Measurements from ENCODE around the gene DIP2B.

The DIP2B gene

DNA sequence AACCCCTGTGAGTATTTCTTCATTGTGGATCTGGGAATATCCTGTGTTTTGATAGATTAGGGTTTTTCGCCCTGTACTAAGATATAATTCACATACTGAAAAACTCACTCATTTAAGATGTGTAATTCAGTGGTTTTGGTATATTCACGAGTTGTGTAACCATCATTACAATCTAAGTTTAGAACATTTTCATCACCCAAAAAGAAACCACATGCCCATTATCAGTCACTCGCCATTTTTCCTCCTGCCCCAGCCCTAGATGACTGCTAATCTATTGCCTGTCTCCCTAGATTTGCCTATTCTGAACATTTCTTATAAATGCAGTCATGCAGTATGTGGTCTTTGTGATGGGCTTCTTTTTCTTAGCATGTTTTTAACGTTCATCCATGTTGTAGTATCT lies 191.2 kb downstream of the DIP2B start:
- DNase-seq, result no peak

DNA sequence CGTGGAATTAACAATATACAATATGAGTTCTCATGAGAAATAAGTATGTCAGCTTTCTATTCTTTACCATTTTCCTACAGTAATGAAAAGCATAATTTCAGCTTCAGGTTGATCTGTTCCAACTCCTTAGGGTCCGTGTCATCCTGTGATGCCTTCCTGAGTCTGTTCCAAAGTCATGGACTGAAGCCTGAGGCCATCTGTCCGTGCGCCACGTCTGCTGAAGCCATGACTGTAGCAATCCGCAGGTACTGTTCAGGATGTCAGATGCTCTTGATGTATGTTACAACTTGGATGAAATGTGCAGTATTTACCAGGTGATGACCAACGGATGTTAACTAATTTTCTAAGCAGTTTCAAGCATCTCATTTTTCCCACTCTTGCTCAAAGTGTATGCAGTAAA lies 192.1 kb downstream of the DIP2B start:
- DNase-seq, result no peak

DNA sequence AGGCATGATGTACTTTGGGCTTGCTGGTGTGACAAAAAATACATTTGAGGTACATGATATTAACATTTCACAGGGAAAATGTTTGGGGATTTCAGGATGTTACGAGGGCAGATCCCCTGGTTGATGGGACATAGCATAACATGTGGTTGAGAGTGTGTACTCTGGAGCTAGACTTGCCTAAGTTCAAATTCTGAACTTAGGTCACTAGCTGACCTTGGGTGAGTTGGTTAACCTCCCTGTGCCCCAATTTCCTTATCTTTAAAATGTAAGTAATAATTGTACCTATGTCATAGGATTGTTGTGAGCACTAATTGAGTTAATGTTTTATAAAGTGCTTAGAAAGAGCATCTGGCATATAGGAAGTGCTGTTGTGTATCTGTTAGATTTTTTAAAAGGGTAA lies 194.4 kb downstream of the DIP2B start:
- DNase-seq, result no peak

DNA sequence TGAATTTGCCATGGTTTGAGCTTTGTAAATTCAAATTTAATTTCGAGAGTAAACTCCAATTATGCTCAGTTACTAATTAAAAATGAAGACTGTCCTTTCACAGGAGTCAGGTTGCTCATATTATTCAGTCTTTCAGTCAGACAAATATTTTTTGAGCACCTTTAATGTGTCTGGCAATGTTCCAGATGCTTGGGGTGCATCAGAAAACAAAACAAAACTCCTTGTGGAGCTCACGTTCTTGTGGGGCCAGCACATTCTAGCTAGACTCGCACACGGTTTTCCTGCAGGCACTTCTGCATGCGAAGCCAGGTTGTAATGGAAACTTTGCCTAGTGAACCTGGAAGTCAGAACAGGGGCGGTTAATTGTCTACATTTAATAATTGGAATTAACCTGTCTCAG lies 195.2 kb downstream of the DIP2B start:
- peak; percentile 41 for DNase-seq

DNA sequence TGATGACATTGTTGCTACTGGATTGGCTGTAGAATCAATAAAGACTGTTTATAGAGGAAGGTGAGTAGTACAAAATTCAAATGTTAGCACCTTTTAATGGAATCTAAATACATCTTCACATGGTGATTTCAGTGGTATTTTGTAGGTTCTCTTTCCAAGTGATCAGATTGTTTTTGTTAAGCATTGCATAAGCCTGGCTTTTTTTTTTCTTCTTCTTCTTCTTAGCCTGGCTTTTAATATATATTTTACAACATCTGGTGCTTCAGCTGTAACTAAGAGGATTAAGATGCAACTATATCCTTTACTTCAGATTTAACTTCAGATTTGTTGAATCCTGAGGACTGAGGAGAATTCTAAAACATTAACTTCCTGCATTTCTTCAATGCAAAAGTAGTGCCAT lies 201.8 kb downstream of the DIP2B start:
- DNase-seq, result no peak

DNA sequence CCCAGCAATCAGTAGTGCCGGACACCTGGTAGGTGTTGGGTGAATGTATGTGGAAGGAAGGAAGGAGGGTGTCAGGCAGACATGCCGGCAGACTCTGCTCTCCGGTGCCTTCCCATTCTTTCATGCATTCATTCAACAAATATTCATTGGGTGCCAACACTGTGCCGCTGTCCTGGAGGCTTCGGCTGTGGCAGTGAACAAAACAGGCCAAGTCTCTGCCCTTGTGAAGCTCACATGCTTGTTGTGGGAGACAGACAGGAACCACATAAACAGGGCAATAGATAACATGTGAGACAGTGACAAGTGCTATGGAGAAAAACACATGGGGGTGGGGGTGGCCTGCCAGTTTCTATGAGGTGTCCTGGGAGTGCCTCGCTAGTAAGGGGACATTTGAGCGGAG lies 202.6 kb downstream of the DIP2B start:
- no peak for DNase-seq

DNA sequence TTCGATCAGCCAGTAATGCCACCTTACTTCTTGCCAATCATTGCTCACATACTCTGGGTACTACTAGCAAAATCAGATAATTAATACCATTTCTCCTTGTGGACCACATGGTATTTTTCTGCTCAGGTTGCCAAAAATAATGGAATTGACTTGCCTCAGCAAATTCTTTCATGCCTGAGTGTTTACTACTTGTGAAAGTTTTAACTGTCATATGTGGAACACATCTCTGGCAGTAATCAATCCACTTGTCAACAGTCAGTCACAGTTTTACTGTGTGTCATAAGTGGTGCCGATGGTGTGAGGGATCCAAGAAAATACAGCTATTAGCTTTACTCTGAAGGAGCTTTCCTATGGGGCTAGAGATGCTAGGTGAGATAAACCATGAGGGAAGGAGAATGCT lies 203.8 kb downstream of the DIP2B start:
- DNase-seq, result no peak

DNA sequence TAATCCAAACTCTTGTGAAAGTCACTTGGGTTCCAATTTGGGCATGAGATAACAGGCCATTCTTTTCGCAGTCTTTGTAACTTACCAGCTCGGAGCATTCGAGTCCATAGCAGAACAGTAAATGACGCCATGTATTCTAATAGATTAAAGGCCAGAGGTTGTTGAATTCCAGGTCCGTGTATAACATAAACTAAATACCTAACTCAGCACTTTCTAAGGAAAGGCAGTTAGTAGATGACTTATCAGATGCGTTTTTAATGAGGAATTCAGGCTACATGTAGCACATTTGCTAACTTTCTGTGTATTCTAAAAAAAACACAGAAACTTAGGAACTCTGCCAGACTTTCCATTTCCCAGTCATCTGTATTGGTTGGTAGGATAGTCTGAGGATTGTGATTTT lies 206.3 kb downstream of the DIP2B start:
- DNase-seq, result no peak

DNA sequence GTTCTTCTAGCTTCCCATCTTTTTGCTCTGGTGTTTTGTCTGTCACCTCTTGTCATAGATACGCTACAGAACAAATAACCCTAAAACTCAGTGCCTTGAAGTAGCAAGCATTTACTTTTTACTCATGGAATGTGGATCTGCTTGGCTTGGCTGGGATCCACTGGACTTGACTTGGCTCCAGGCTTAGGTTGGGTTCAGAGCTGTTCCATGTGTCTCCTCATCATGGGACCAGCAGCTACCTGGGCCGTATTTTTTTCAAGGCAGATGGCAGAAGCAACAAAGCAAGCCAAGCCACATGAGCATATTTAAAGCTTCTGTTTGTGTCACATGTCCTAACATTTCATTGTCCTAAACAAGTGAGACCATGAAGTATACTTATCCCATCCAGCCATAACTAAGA lies 210.4 kb downstream of the DIP2B start:
- no peak for DNase-seq

DNA sequence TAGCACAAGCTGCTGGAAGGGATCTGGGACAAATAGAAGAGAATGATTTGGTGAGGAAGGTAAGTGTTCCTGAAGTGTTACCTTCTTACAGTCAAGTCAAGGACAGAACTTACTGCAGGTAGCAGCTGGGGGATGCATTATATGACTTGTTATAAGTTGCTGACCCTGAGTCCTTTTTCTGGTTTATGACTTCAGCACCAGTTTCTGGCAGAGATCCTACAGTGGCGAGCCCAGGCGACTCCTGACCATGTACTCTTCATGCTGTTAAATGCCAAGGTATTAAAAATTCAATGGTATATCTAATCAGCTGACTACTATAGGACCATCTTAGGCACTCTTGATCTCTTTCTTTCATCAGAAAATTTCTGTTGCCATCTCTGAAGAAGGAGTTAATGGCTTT lies 214.0 kb downstream of the DIP2B start:
- DNase-seq, result peak; percentile 35

DNA sequence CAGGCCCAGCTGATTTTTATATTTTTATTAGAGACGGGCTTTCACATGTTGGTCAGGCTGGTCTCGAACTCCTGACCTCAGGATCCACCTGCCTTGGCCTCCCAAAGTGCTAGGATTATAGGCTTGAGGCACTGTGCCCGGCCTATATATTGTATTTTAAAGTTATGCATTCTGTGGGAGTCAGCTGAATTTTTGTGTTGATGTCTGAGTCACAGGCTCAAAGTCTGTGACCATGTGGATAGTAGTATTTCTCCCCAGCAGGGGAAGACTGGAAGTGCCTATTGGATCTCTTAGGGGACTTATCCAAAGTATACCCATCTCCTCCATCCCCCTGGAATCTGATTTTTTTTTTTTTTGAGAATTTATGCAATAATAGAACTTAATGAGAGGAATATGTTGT lies 215.3 kb downstream of the DIP2B start:
- DNase-seq, result no peak

DNA sequence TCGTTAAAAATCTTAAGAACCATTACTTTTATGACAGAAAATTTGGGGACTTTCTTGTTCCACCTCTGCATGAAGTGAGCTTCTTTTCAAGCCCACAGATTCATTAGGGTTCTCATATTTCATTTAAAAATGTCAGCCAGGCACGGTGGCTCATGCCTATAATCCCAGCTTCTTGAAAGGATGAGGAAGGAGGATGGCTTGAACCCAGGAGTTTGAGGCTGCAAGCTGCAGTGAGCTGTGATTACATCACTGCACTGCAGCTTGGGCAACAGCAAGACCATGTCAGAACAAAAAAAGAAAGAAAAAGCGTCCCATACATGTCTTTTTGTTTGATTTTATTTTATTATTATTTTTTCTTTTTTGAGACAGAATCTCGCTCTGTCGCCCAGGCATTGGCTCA lies 215.7 kb downstream of the DIP2B start:
- DNase-seq, result no peak

DNA sequence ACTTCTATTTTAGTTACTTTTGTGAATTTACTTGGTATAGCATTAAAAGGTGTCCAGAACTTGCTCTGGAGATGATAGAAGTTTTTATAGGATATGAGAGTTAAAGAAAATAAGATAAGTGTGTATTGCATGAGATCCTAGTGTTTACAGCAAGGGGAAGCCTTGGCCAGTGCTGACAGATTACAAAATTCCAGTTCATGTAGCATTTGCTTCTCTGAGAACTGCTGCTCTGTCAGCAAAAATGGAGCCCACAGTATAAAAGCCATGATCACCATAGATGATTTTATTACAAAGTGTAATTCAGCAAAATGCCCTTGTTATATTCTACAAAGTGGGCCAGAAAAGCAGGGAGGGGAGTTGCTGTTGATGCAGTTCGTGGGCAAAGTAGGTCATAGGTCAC lies 219.1 kb downstream of the DIP2B start:
- no peak for DNase-seq

DNA sequence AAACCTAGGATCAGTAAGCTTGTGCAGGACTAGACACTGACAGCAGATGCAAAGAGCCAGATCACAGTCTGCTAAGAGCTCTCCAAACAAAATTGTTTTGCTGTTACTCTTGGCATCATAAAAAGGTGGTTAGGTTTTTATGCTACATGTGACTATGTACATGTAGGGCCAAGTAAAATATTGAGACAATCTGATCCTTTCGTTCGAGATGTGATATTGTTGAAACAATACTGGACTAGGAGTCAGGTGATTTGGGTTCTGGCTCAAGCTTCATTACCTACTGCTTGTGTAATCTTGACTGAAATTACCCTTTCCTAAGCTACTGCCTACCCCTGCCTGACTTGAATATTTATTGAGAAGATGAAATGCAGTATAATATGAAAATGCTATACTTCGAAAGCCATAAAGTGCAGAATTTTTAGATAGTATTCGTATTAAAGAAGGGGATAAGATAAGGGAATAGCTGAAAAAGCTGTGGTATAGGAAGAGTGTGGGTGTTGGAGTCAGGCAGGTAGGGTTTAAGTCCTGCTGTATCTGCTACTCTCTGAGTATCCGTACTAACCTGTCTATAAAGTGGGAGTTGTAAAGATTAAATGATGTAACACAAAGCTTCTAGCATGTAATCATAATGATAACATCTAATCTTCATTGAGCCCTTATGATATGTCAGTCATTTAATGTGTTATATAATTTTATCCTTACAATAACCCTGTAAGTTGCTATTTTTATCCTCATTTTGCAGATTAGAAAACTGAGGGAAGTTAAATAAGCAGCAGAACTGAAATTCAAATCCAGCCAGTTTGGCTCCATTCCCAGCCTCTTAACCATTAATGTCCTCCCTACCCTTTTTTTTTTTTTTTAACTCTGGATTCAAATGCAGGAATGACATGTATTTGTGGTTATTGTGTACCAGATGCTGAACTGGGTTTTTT lies 220.5 kb downstream of the DIP2B start:
- no peak for DNase-seq

DNA sequence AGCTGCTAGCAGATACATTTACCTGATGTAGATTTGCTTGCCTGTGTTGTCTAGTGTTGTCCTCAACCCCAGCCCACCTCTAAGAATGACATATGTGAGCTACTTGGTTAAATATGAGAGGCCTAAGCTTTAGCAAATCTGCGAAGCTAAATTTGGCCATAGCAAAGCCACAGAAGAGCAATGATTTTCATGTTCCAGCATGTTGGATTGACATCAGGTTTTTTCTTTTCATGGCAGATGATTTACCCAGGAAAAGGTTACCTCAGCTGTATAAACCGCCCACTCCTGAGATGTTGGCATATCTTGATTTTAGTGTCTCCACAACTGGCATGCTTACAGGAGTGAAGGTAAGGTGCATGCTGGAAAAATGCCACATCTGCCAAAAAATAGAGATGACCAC lies 222.7 kb downstream of the DIP2B start:
- no peak for DNase-seq

DNA sequence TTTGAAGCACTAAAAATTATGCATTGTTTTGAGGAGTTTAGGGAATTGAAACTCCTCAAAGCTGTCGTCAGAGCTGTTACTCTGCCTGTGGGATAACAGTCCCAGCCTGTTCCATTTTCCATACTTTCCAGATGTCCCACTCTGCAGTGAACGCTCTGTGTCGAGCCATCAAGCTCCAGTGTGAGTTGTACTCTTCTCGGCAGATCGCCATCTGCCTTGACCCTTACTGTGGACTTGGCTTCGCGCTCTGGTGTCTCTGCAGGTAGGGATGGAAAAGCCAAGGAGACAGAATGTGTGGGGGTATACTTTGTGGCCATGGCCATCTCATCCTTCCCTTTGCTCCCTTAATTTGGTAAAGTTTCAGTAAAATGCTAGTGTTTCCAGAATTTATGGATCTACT lies 223.6 kb downstream of the DIP2B start:
- DNase-seq, result no peak

DNA sequence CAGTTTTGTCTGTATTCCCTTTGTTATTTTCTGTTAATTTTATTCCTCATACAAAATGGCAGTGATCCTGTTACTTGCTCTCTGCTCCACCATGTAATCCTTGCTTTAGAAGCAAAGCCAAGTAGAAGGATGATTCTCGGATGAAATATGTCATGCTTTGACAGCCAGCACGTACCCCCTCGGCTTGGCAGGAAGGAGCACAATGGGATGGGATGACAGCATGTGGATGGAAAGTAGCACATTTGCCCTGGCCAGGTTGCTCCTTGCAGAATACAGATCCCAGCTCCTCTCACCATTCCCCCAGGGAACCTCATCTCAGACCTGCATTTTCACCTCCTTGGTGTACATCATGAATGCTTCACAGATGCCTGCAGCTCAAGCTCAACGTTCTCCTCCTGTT lies 224.1 kb downstream of the DIP2B start:
- no peak for DNase-seq

DNA sequence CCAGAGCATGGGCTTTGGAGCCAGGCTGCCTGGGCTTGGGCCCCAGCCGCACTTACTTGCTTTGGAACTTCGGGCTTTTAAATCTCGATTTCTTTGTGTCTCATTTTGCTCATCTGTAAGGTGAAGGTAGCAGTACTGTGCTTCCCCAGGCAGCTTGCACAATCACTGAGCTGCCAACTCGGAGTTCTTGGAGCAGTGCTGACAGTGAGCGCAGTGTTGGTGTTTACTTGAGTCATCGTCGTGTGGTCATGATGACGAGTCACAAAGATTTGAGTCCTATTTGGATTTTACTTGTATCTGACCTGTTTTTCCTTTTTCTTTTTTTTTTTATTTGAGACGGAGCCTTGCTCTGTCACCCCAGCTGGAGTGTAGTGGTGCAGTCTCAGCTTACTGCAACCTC lies 227.8 kb downstream of the DIP2B start:
- DNase-seq, result no peak

DNA sequence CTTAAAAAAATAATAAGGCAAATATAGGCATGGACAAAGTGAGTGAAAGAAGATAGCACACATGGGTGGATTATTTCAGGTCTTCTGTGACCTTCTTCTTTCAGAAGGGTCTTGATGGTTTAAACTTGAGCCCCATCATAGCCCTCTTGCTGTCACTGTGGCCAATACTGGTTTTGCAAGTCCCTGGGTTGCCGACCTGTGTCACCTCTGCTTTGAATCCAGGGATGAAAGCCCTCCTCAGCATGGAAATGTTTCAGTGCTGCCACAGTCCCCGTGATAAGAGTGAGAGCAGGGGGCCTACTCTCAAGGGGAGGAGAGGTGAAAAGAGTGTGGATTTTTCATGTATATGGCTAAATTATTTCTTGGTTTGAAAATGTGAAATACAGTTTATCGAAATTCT lies 228.9 kb downstream of the DIP2B start:
- DNase-seq, result no peak

DNA sequence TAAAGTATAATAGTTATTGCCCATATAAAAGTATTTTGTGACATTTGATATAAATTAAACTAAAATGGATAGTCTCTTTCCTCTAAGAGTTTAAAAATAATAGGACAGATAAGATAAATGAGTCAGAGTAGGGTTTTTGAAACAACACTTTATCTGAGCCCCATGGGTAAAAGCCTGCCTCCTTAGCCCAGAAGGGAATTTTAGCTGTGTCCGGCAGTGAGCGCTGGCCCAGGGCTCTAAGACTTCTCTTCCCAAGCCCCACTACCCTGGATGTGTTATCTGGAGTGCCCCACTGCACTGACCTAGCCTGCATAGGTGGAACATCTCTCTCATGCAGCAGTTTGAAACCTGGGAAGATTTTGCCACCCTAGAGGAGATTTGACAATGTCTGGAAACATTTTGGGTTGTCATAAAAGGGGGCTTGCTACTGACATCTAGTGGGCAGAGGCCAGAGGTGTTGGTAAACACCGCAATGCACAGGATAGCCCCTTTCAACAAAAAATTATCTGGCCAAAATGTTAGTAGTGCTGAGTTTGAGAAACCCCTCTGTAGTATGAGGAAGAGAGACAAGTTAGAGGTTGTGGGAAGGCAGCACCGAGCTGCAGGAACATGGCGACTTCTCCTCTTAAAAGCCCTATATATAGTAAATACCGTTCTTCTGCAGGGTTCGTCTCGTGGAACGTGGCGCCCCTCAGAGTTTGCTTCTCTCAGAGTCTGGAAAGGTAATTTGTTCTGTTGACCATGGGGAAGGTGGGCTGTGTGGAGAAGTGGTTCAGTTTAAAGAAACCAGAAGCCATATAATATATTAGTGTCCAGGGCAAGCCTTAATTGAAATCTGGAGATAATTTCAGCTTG lies 229.9 kb downstream of the DIP2B start:
- DNase-seq, result peak; percentile 30

DNA sequence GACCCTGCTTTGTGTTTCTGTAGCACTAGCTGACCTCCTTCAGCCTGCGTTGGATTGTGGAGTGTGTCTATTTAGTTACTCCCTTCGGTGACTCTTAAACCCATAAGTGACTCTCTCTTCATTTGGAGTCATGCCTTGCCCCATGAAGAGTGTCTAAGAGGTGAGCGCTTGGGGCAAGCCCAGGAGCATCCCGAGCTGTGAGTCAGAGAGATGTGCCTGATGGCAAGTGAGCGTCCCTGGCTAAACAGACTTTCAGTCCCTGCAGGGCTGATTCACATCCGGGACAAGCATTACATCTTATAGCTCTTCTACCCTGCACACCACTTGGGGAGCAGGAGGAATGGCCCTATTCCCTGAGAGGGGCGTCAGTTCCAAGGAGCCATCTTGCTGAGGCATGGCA lies 234.8 kb downstream of the DIP2B start:
- no peak for DNase-seq

DNA sequence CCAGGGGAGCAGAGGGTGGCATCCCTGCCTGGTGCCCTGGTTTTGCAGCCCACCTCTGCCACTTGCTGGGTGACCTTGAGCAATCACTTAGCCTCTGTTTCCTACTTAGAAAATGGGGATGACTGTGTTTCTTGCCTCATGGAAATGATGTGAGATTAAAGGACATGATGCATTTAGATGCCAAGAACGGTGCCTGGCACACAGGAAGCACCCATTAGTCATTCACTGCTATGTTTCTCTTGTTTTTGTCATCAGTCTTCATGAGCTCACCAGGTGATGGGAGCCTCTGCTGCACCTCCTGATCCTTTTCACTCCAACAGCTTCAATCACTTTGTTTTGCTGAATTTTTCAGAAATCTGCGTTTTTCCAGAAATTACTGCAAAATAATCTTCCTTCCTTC lies 235.5 kb downstream of the DIP2B start:
- no peak for DNase-seq

DNA sequence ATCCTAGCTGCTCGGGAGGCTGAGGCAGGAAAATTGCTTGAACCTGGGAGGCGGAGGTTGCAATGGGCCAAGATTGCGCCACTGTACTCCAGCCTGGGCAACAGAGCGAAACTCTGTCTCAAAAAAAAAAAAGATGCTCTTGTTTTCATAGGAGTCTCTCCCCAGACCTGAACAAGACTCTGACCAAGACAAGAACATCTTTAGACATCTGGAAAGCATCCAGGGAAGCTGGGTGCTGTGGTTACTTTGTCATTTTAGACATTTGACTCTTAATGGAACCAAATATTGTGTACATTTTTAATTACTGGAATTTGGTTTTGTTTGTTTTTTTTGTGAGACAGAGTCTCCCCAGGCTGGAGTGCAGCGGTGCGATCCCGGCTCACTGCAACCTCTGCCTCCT lies 238.0 kb downstream of the DIP2B start:
- no peak for DNase-seq

DNA sequence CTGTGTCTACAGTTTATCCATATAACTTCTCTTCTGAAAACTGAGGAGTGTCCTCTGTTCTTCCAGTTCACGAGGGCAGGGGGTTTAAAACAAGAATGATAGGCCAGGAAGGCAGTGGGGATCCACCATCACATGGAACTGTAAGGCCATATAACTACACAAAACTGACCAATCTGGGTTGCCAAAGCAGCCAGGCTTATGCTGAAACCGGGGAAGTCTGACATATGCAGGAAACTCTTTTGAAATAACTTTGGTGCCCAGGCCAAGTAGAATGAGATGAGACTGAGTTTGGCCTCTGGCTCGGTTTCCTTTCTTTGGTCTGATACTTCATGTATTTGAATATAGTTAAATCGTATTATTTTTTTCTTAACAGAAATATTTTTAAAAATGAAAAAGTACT lies 241.1 kb downstream of the DIP2B start:
- no peak for DNase-seq
